Naive thymus-derived CD4-positive, alpha-beta T cell (primary cell): ENCODE measurements around the gene EXT2. TPM values are rescaled to one million over a fixed set of nuclear protein-coding genes. Genes with fewer than 3 reads are reported as not detected.
A peak's percentile ranks its signal among the peaks of the same experiment; 100 is the strongest.

Experiments
- ATAC-seq: fragments of 150-1000 bp; cut with Tn5 transposase; 2 replicates; pipeline ENCODE4 v1.10.0; 2021; ENCODE audit warnings: mild to moderate bottlenecking, moderate library complexity
- CTCF ChIA-PET: fragments of 350-600 bp; sonication (Branson Sonifier 250); formaldehyde crosslinking; loops from one replicate; lab custom pipeline; 2021; ENCODE audit warnings: antibody characterized with exemption; lab: Charles Lee
- POLR2A ChIA-PET: fragments of 350-600 bp; sonication (Branson Sonifier 250); formaldehyde crosslinking; loops from one replicate; lab custom pipeline; 2021; ENCODE audit warnings: antibody characterized with exemption, inconsistent platforms; lab: Charles Lee
- DNase-seq, 9 donors: peaks; one replicate each; pipeline versions ENCODE4 v3.0.0 to v3.0.0-alpha.2; 2020 to 2022; ENCODE audit warnings: mixed read lengths in 1 of 9
- H3K27ac ChIP-seq: one replicate; pipeline ENCODE4 v1.7.0; 2013; ENCODE audit warnings: mild to moderate bottlenecking, low read depth, low read length, moderate library complexity
- H3K27me3 ChIP-seq, 2 donors: one replicate each; pipeline ENCODE4 v1.7.0; 2013; ENCODE audit warnings: low read length in 2 of 2, mild to moderate bottlenecking in 2 of 2, moderate library complexity in 2 of 2; ENCODE audit not compliant: control insufficient read depth in 2 of 2, insufficient read depth in 2 of 2
- H3K36me3 ChIP-seq, 3 experiments: 1 replicate in 2 of 3; 2 replicates in 1 of 3; pipeline ENCODE4 v1.7.0; 2013; ENCODE audit warnings: low read length in 3 of 3, mild to moderate bottlenecking in 3 of 3, moderate library complexity in 1 of 3; ENCODE audit not compliant: insufficient read depth in 3 of 3, control insufficient read depth in 2 of 3
- H3K4me1 ChIP-seq, 2 donors: one replicate each; pipeline ENCODE4 v1.7.0; 2013; ENCODE audit warnings: low read length in 2 of 2, mild to moderate bottlenecking in 2 of 2, moderate library complexity in 1 of 2; ENCODE audit not compliant: control insufficient read depth in 2 of 2, insufficient read depth in 2 of 2
- H3K4me3 ChIP-seq: 2 replicates; pipeline ENCODE4 v1.7.0; 2013; ENCODE audit warnings: mild to moderate bottlenecking, low read length
- H3K9me3 ChIP-seq, 3 experiments: 1 replicate in 2 of 3; 2 replicates in 1 of 3; pipeline ENCODE4 v1.7.0; 2013; ENCODE audit warnings: low read length in 3 of 3; ENCODE audit not compliant: control insufficient read depth in 2 of 3
- H3K27ac Mint-ChIP-seq, 9 donors: one replicate each; pipeline ENCODE4 v1.8.0; 2020 to 2022; ENCODE audit warnings: mixed read lengths in 9 of 9, mild to moderate bottlenecking in 8 of 9, moderate library complexity in 5 of 9, inconsistent platforms in 2 of 9
- H3K27me3 Mint-ChIP-seq, 5 donors: one replicate each; pipeline ENCODE4 v1.8.0; 2021 to 2022; ENCODE audit warnings: mixed read lengths in 5 of 5, mild to moderate bottlenecking in 1 of 5
- H3K36me3 Mint-ChIP-seq, 5 donors: one replicate each; pipeline ENCODE4 v1.8.0; 2020 to 2022; ENCODE audit warnings: mixed read lengths in 5 of 5, mild to moderate bottlenecking in 3 of 5, inconsistent platforms in 1 of 5
- H3K4me1 Mint-ChIP-seq, 7 donors: one replicate each; pipeline ENCODE4 v1.8.0; 2020 to 2022; ENCODE audit warnings: mixed read lengths in 7 of 7, mild to moderate bottlenecking in 3 of 7, inconsistent platforms in 1 of 7
- H3K4me3 Mint-ChIP-seq, 10 donors: one replicate each; pipeline ENCODE4 v1.8.0; 2020 to 2022; ENCODE audit warnings: mild to moderate bottlenecking in 10 of 10, mixed read lengths in 10 of 10, moderate library complexity in 6 of 10, inconsistent platforms in 2 of 10
- H3K9me3 Mint-ChIP-seq, 11 donors: one replicate each; pipeline ENCODE4 v1.8.0; 2020 to 2022; ENCODE audit warnings: mixed read lengths in 11 of 11, mild to moderate bottlenecking in 4 of 11, inconsistent platforms in 1 of 11, moderate library complexity in 1 of 11
- intact Hi-C, 2 donors: fragments of 100-400 bp; cut with micrococcal nuclease; formaldehyde crosslinking; loops; one replicate each; pipeline ENCODE4 v1.15.1; 2023
- polyA plus RNA-seq, 2 donors: library from polyadenylated mRNA; unstranded; fragments of 300-500 nt; fragmentation: Illumina TruSeq; gene quantifications; one replicate each; pipeline ENCODE4 v1.2.3, GENCODE V29; 2021
- total RNA-seq, 6 experiments: library from RNA in 5 of 6; stranded (reverse) in 5 of 6; gene quantifications; 1 replicate in 5 of 6; 2 replicates in 1 of 6; pipeline ENCODE4 v1.2.3 and lab custom pipeline; 2021 to 2026

The EXT2 gene
- total and polyA plus RNA-seq, 7 experiments from 2014 or later = 27.2 to 43.9 (median 31.5) TPM

GRCh38 chr11:44057340-44057739 is 38.1 kb upstream of the EXT2 start:
- Histone ChIP-seq H3K27me3 (no peaks in the 10 kb centered on the region), H3K9me3 (no peaks in the 10 kb centered on the region), H3K36me3 (no peaks in the 10 kb centered on the region), H3K27ac (no peak overlapping the region), H3K4me1 (no peaks in the 10 kb centered on the region), H3K4me3 (no peak overlapping the region)
- no peak overlapping the region for H3K27ac Mint-ChIP-seq
- intact Hi-C loops = no loop called here
- H3K4me1 Mint-ChIP-seq = no peaks in the 10 kb centered on the region
- no peaks in the 10 kb centered on the region for H3K9me3 Mint-ChIP-seq
- ATAC-seq = no peak
- ChIA-PET POLR2A (no interaction called here), CTCF (no interaction called here)
- DNase-seq = no peak
- no peak overlapping the region for H3K4me3 Mint-ChIP-seq
- H3K36me3 Mint-ChIP-seq = no peaks in the 10 kb centered on the region
- H3K27me3 Mint-ChIP-seq = peaks cover 0 to 5% (median 0%) of the 10 kb centered on the region in 5 donors

DNA sequence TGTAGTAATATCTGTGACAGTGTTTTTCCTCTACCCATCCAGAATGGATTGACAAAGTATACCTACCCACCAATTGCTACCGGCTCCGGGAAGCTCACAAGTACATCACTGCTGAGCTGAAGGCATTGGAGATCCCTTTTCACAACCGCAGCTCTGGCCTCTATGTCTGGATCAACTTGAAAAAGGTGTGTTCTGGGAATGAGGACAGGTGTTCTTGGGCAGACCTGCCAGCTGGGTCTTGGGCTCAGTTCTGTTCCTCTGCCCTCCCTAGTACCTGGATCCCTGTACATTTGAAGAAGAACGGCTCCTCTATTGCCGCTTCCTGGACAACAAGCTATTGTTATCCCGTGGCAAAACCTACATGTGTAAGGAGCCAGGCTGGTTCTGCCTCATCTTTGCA is 37.2 kb upstream of the EXT2 start:
- no peaks in the 10 kb centered on the region for H3K36me3 ChIP-seq
- H3K4me1 ChIP-seq = no peaks in the 10 kb centered on the region
- Mint-ChIP-seq H3K36me3 (no peaks in the 10 kb centered on the region), H3K9me3 (no peaks in the 10 kb centered on the region), H3K4me1 (no peaks in the 10 kb centered on the region), H3K27me3 (peaks cover 0 to 5% (median 0%) of the 10 kb centered on the region in 5 donors), H3K27ac (no peak overlapping the region), H3K4me3 (no peak overlapping the region)
- no peak for DNase-seq
- intact Hi-C loops = no loop called here
- H3K9me3 ChIP-seq = no peaks in the 10 kb centered on the region
- no peaks in the 10 kb centered on the region for H3K27me3 ChIP-seq
- POLR2A ChIA-PET = no interaction called here
- no peak overlapping the region for H3K27ac ChIP-seq
- ATAC-seq = no peak
- no peak overlapping the region for H3K4me3 ChIP-seq
- CTCF ChIA-PET = no interaction called here

- peak overlapping the region; percentile 87 for H3K27ac ChIP-seq
- peak overlapping the region; percentile 84 to 97 (median 94) for H3K27ac Mint-ChIP-seq
- H3K9me3 Mint-ChIP-seq = no peaks in the 10 kb centered on the region
- peak overlapping the region; percentile 79 to 97 (median 94) for H3K4me3 Mint-ChIP-seq
- CTCF ChIA-PET = interaction anchor here (0.6 kb wide), 1 partner anchor 98 kb away, joined by 3 read pairs; no protein-coding TSS in a partner anchor
- H3K27me3 Mint-ChIP-seq = no peaks in the 10 kb centered on the region
- ATAC-seq (no peak), DNase-seq (no peak)
- H3K4me1 Mint-ChIP-seq = peaks cover 8 to 48% (median 26%) of the 10 kb centered on the region in 7 donors
- no peaks in the 10 kb centered on the region for H3K27me3 ChIP-seq
- H3K4me1 ChIP-seq = peaks cover 6 to 12% of the 10 kb centered on the region in 2 donors
- POLR2A ChIA-PET = interaction anchor here (0.7 to 2.5 kb wide), 3 partner anchors 162 to 476 kb away, joined by 3 to 11 read pairs (median 4); partner anchors contain the start of gene ALKBH3
- H3K36me3 ChIP-seq = no peaks in the 10 kb centered on the region
- peak overlapping the region; percentile 88 for H3K4me3 ChIP-seq
- peaks cover 0 to 14% (median 9%) of the 10 kb centered on the region in 5 donors for H3K36me3 Mint-ChIP-seq
- H3K9me3 ChIP-seq = no peaks in the 10 kb centered on the region
- intact Hi-C loops = loop anchor here (5.0 to 10.0 kb wide), 3 partner anchors 170 to 1292 kb away; partner anchors contain the start of gene TTC17 (in 1 of the 2)
These were observed 30.3 kb upstream of the EXT2 start for GRCh38 chr11:44065161-44065661.

DNA sequence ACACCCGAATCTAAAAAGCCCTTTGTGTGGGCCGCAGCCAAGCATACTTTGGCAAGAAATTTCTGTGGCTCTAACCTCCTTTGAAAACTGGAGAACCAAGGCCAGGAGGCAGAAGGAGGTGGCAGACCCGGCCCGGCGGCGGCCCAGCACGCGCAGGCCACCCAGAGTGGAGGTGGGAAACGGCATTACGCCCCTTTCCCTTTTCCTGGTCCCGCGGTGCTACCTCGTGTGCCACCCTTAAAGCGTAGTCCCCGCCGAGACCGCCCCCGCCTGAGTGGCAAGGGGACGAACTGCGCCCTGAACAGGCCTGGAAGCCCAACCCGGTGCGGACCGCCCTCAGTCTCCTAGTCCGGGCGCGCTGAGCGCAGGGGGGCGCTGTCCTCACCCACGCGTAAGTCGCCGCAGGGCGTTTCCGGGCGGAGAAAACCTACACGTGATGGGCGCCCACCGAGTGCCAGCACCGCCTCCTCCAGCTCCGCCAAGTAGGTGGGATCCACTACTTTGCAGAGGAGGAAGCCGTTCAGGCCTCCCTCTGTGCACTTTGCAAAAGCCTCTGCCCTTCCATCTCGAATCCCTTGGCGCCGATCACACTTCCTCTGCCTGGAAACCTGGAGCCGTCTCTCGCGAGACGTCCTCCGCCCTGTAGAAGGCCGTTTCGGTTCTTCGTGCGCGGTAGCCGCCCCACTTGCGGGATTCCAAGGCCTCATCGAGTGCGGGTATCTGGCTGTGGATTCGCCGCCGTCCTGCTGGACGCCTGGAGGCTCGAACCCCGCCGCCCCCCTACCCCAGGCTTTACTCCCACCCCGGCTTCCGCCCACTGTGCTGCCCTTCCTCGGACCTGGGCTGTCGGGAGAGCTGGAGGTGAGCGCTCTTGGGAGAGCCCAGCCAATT is 29.4 kb upstream of the EXT2 start, which contains the start of gene ACCS:
Gene ACCS (plus strand): TSS at position 430 of the 891 bp plus-strand sequence. CDS start 1,358 bp downstream, outside the sequence.
- peak within 1 kb of the TSS; percentile 88 for H3K4me3 ChIP-seq
- no peaks in the 10 kb centered on the region for H3K9me3 ChIP-seq
- no peaks in the 10 kb centered on the region for H3K27me3 ChIP-seq
- ChIA-PET POLR2A (interaction anchor here (0.6 to 2.5 kb wide), 2 partner anchors 9 to 185 kb away, joined by 3 to 11 read pairs; partner anchors contain the start of gene ALKBH3), CTCF (no interaction called here)
- H3K4me1 Mint-ChIP-seq = peaks cover 12 to 53% (median 26%) of the 10 kb centered on the region in 7 donors
- H3K36me3 ChIP-seq = no peaks in the 10 kb centered on the region
- H3K27ac ChIP-seq = peak within 1 kb of the TSS; percentile 87
- peak; percentile 80 to 91 (median 88) for DNase-seq
- intact Hi-C loops = loop anchor here (1.0 to 10.0 kb wide), 13 partner anchors 28 to 1739 kb away; partner anchors contain the start of genes CD82 (in 2 of the 2), HSD17B12 (in 2 of the 2), TTC17 (in 2 of the 2) and ALKBH3 (in 1 of the 2)
- H3K36me3 Mint-ChIP-seq = peaks cover 0 to 18% (median 10%) of the 10 kb centered on the region in 5 donors
- H3K4me3 Mint-ChIP-seq = peak within 1 kb of the TSS; percentile 79 to 97 (median 94)
- H3K27me3 Mint-ChIP-seq = no peaks in the 10 kb centered on the region
- peak within 1 kb of the TSS; percentile 84 to 97 (median 94) for H3K27ac Mint-ChIP-seq
- peaks cover 6 to 12% of the 10 kb centered on the region in 2 donors for H3K4me1 ChIP-seq
- no peaks in the 10 kb centered on the region for H3K9me3 Mint-ChIP-seq
- peak; percentile 98 for ATAC-seq

GRCh38 chr11:44066732-44067141 is 28.7 kb upstream of the EXT2 start:
- peaks cover 0 to 23% (median 14%) of the 10 kb centered on the region in 5 donors for H3K36me3 Mint-ChIP-seq
- POLR2A ChIA-PET = interaction anchor here (2.5 kb wide), 1 partner anchor 186 kb away, joined by 11 read pairs; the partner anchor contains the start of gene ALKBH3
- Histone ChIP-seq H3K36me3 (no peaks in the 10 kb centered on the region), H3K27me3 (no peaks in the 10 kb centered on the region), H3K9me3 (no peaks in the 10 kb centered on the region), H3K4me3 (peak overlapping the region; percentile 88), H3K27ac (peak overlapping the region; percentile 87), H3K4me1 (peaks cover 6 to 12% of the 10 kb centered on the region in 2 donors)
- peak overlapping the region; percentile 84 to 97 (median 94) for H3K27ac Mint-ChIP-seq
- DNase-seq (no peak), ATAC-seq (no peak)
- CTCF ChIA-PET = interaction anchor here (1.0 kb wide), 1 partner anchor 59 kb away, joined by 3 read pairs; no protein-coding TSS in a partner anchor
- H3K4me3 Mint-ChIP-seq = peak overlapping the region; percentile 79 to 97 (median 94)
- no peaks in the 10 kb centered on the region for H3K9me3 Mint-ChIP-seq
- H3K4me1 Mint-ChIP-seq = peaks cover 12 to 53% (median 26%) of the 10 kb centered on the region in 7 donors
- intact Hi-C loops = loop anchor here (1.0 to 10.0 kb wide), 13 partner anchors 28 to 1738 kb away; partner anchors contain the start of genes CD82 (in 2 of the 2), HSD17B12 (in 2 of the 2), TTC17 (in 2 of the 2) and ALKBH3 (in 1 of the 2)
- H3K27me3 Mint-ChIP-seq = no peaks in the 10 kb centered on the region

- peaks cover 12 to 53% (median 26%) of the 10 kb centered on the region in 7 donors for H3K4me1 Mint-ChIP-seq
- H3K27me3 ChIP-seq = no peaks in the 10 kb centered on the region
- no peaks in the 10 kb centered on the region for H3K27me3 Mint-ChIP-seq
- H3K27ac ChIP-seq = no peak overlapping the region
- no peak for DNase-seq
- H3K9me3 ChIP-seq = no peaks in the 10 kb centered on the region
- no peak overlapping the region for H3K4me3 ChIP-seq
- POLR2A ChIA-PET = interaction anchor here (2.5 kb wide), 1 partner anchor 186 kb away, joined by 11 read pairs; the partner anchor contains the start of gene ALKBH3
- intact Hi-C loops = loop anchor here (2.0 to 10.0 kb wide), 6 partner anchors 172 to 1738 kb away; partner anchors contain the start of genes HSD17B12 (in 1 of the 2), SLC35C1 (in 1 of the 2) and TTC17 (in 1 of the 2)
- peak overlapping the region; percentile 79 to 97 (median 94) for H3K4me3 Mint-ChIP-seq
- no peaks in the 10 kb centered on the region for H3K9me3 Mint-ChIP-seq
- H3K36me3 Mint-ChIP-seq = peaks cover 0 to 23% (median 15%) of the 10 kb centered on the region in 5 donors
- CTCF ChIA-PET = interaction anchor here (1.0 kb wide), 1 partner anchor 58 kb away, joined by 3 read pairs; no protein-coding TSS in a partner anchor
- no peaks in the 10 kb centered on the region for H3K36me3 ChIP-seq
- peak overlapping the region in 7 of 9 donors; percentile 84 to 97 (median 94) for H3K27ac Mint-ChIP-seq
- H3K4me1 ChIP-seq = peaks cover 6 to 12% of the 10 kb centered on the region in 2 donors
- ATAC-seq = no peak
These were observed 28.2 kb upstream of the EXT2 start for GRCh38 chr11:44067266-44067665.
